GM21528 (cell line): ENCODE data around the gene BTNL8.

Source experiments
- ATAC-seq: cut with Tn5 transposase; IDR thresholded peaks from one replicate; pipeline ENCODE4 v1.9.1; 2021; ENCODE audit warnings: mild to moderate bottlenecking, moderate library complexity; ENCODE audit not compliant: unreplicated experiment, low FRiP score

Gene BTNL8

GRCh38 chr5:180950291-180950949 lies 51.5 kb downstream of the BTNL8 start:
- ATAC-seq, result no peak

- ATAC-seq, result no peak
These were observed 60.7 kb downstream of the BTNL8 start for GRCh38 chr5:180959661-180960060.

GRCh38 chr5:180960209-180960608 lies 61.2 kb downstream of the BTNL8 start:
- no peak for ATAC-seq

GRCh38 chr5:180969406-180969805 lies 70.4 kb downstream of the BTNL8 start:
- ATAC-seq, result no peak

GRCh38 chr5:180970336-180970735 lies 71.4 kb downstream of the BTNL8 start:
- no peak for ATAC-seq

GRCh38 chr5:180970875-180971274 lies 71.9 kb downstream of the BTNL8 start:
- ATAC-seq, result no peak

- ATAC-seq, result peak; percentile 22
These were observed 75.8 kb downstream of the BTNL8 start for GRCh38 chr5:180974612-180975315.

- peak; percentile 84 for ATAC-seq
These were observed 76.4 kb downstream of the BTNL8 start for GRCh38 chr5:180975338-180975737.

- ATAC-seq, result no peak
These were observed 77.6 kb downstream of the BTNL8 start for GRCh38 chr5:180976518-180976917.

GRCh38 chr5:180977852-180978251 lies 78.9 kb downstream of the BTNL8 start:
- no peak for ATAC-seq

- ATAC-seq, result no peak
These were observed 83.2 kb downstream of the BTNL8 start for GRCh38 chr5:180982008-180982741.

GRCh38 chr5:180988016-180988415 lies 89.1 kb downstream of the BTNL8 start:
- no peak for ATAC-seq

- no peak for ATAC-seq
These were observed 89.6 kb downstream of the BTNL8 start, which contains the start of gene BTNL3 for GRCh38 chr5:180988592-180988991. Gene BTNL3 (plus strand): TSS chr5:180988846. CDS start chr5:180989029, 183 bp downstream.

- no peak for ATAC-seq
These were observed 91.3 kb downstream of the BTNL8 start for GRCh38 chr5:180990086-180990881.

GRCh38 chr5:180990882-180991242 lies 91.9 kb downstream of the BTNL8 start:
- ATAC-seq, result no peak
